ENCODE data around the gene MAFG. TPM values are rescaled to one million over a fixed set of nuclear protein-coding genes. Genes with fewer than 3 reads are reported as not detected.

Gene MAFG
- total and polyA plus RNA-seq, 2 of the 13 experiments (the other 11 are each of a cell fraction or from before 2014, with no cell fraction given) = 14.5 to 20.0 TPM

- TF ChIP-seq, protein P1, sequence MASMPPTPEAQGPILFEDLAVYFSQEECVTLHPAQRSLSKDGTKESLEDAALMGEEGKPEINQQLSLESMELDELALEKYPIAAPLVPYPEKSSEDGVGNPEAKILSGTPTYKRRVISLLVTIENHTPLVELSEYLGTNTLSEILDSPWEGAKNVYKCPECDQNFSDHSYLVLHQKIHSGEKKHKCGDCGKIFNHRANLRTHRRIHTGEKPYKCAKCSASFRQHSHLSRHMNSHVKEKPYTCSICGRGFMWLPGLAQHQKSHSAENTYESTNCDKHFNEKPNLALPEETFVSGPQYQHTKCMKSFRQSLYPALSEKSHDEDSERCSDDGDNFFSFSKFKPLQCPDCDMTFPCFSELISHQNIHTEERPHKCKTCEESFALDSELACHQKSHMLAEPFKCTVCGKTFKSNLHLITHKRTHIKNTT (CRISPR knock-in tag; IDR thresholded peaks at IDR 0.05) = no peak
- 0 out of 2 replicates have a peak, but pooled peaks have one; percentile 44 for TF ChIP-seq ARHGAP35 (CRISPR knock-in tag; IDR thresholded peaks at IDR 0.05; ENCODE audit: borderline replicate concordance)
- no peak for TF ChIP-seq ZNF280D (CRISPR knock-in tag; IDR thresholded peaks at IDR 0.05)
- 0 out of 2 replicates have a peak, but pooled peaks have one; percentile 8 for TF ChIP-seq PPARG (CRISPR knock-in tag; conservative IDR thresholded peaks at IDR 0.05)
- TF ChIP-seq POLR2AphosphoS5 (IDR thresholded peaks at IDR 0.05; ENCODE audit: low read depth, low read length) = peak; percentile 26; the same call in 1 of the 2 replicates
- peak; percentile 4; the same call in 1 of the 2 replicates for TF ChIP-seq FOSL2 (CRISPR knock-in tag; IDR thresholded peaks at IDR 0.05)
- TF ChIP-seq ZNF318 (CRISPR knock-in tag; IDR thresholded peaks at IDR 0.05) = 0 out of 2 replicates have a peak, but pooled peaks have one; percentile 8
- TF ChIP-seq SPEN (CRISPR knock-in tag; IDR thresholded peaks at IDR 0.05; ENCODE audit: low read depth) = peak; percentile 66; the same call in 1 of the 2 replicates
- TF ChIP-seq ZBTB21 (CRISPR knock-in tag; IDR thresholded peaks at IDR 0.05) = 0 out of 2 replicates have a peak, but pooled peaks have one; percentile 36
- peak; percentile 48; the same call in 1 of the 2 replicates for TF ChIP-seq HNRNPL (IDR thresholded peaks at IDR 0.05; ENCODE audit: low read depth, low read length)
- peak in 1 of 2 experiments; percentile 47; a peak in 1 of 4 replicates for TF ChIP-seq POLR2A (IDR thresholded peaks at IDR 0.05; ENCODE audit: insufficient read depth in 1 of 2, low read depth in 2 of 2, low read length in 2 of 2)
- 0 out of 2 replicates have a peak, but pooled peaks have one; percentile 29 for TF ChIP-seq KDM5A (IDR thresholded peaks at IDR 0.05; ENCODE audit: borderline replicate concordance, low read length)
- TF ChIP-seq ZNF251 (CRISPR knock-in tag; IDR thresholded peaks at IDR 0.05) = peak; percentile 41; the same call in 1 of the 2 replicates
- 0 out of 2 replicates have a peak, but pooled peaks have one; percentile 5 for TF ChIP-seq SOX5 (CRISPR knock-in tag; IDR thresholded peaks at IDR 0.05; ENCODE audit: borderline replicate concordance)
- 0 out of 2 replicates have a peak, but pooled peaks have one; percentile 33 for TF ChIP-seq ARNT2 (CRISPR knock-in tag; IDR thresholded peaks at IDR 0.05; ENCODE audit: low read depth)
- TF ChIP-seq ZNF558 (CRISPR knock-in tag; IDR thresholded peaks at IDR 0.05; ENCODE audit: borderline replicate concordance) = peak; percentile 66; the same call in 1 of the 2 replicates
Measured at GRCh38 chr17:81870131-81870980, 57.2 kb downstream of the MAFG start (continued).

Measured in HepG2 (cell line).